ENCODE results near the gene RPL13. TPM values are rescaled to one million over a fixed set of nuclear protein-coding genes. Genes with fewer than 3 reads are reported as not detected.

The RPL13 gene
- 1,000 to 10,000 TPM; 4,192 to 4,476 TPM for total RNA-seq
- total RNA-seq: 2,012 to 2,363 reads per million in 2 donors

GRCh38 chr16:89560378-89561141 is at the start of gene RPL13:
Gene RPL13, plus strand, starts transcription at chr16:89560682. Its CDS starts 278 bp downstream, at chr16:89560960.
- DNase-seq (peak; percentile 85 to 87 (median 86)), ATAC-seq (peak; percentile 92)
- Mint-ChIP-seq H3K36me3 (ENCODE audit: low read depth) (peaks cover 6% of the 10 kb centered on the region), H3K27me3 (no peaks in the 10 kb centered on the region), H3K27ac (peak within 1 kb of the TSS; percentile 97), H3K4me3 (peak within 1 kb of the TSS; percentile 90), H3K4me1 (peaks cover 36% of the 10 kb centered on the region)
- no peaks in the 10 kb centered on the region for H3K9me3 ChIP-seq (ENCODE audit: control insufficient read depth, low read length, poor library complexity, severe bottlenecking)

- H3K36me3 Mint-ChIP-seq (ENCODE audit: low read depth): peaks cover 4% of the 10 kb centered on the region
- ATAC-seq (no peak), DNase-seq (no peak)
- no peak overlapping the region for H3K27ac Mint-ChIP-seq
- H3K4me1 Mint-ChIP-seq: peaks cover 14% of the 10 kb centered on the region
- no peaks in the 10 kb centered on the region for H3K9me3 ChIP-seq (ENCODE audit: control insufficient read depth, low read length, poor library complexity, severe bottlenecking)
- H3K4me3 Mint-ChIP-seq: no peak overlapping the region
- H3K27me3 Mint-ChIP-seq: no peaks in the 10 kb centered on the region
Observed at GRCh38 chr16:89511374-89511773, 49.1 kb upstream of the RPL13 start.

GRCh38 chr16:89512453-89512852 is 48.0 kb upstream of the RPL13 start:
- Mint-ChIP-seq H3K4me1 (peaks cover 10% of the 10 kb centered on the region), H3K4me3 (no peak overlapping the region), H3K27ac (no peak overlapping the region), H3K27me3 (no peaks in the 10 kb centered on the region), H3K36me3 (ENCODE audit: low read depth) (peaks cover 6% of the 10 kb centered on the region)
- ATAC-seq (no peak), DNase-seq (no peak)
- no peaks in the 10 kb centered on the region for H3K9me3 ChIP-seq (ENCODE audit: control insufficient read depth, low read length, poor library complexity, severe bottlenecking)

GRCh38 chr16:89517128-89517527 is 43.4 kb upstream of the RPL13 start:
- H3K27me3 Mint-ChIP-seq: no peaks in the 10 kb centered on the region
- H3K36me3 Mint-ChIP-seq (ENCODE audit: low read depth): peaks cover 12% of the 10 kb centered on the region
- no peak overlapping the region for H3K4me3 Mint-ChIP-seq
- ATAC-seq: no peak
- no peak for DNase-seq
- H3K9me3 ChIP-seq (ENCODE audit: control insufficient read depth, low read length, poor library complexity, severe bottlenecking): no peaks in the 10 kb centered on the region
- H3K4me1 Mint-ChIP-seq: peaks cover 13% of the 10 kb centered on the region
- no peak overlapping the region for H3K27ac Mint-ChIP-seq

- H3K4me3 Mint-ChIP-seq: no peak overlapping the region
- ATAC-seq (no peak), DNase-seq (no peak)
- no peaks in the 10 kb centered on the region for H3K27me3 Mint-ChIP-seq
- no peaks in the 10 kb centered on the region for H3K9me3 ChIP-seq (ENCODE audit: control insufficient read depth, low read length, poor library complexity, severe bottlenecking)
- H3K4me1 Mint-ChIP-seq: peaks cover 15% of the 10 kb centered on the region
- H3K27ac Mint-ChIP-seq: no peak overlapping the region
- peaks cover 8% of the 10 kb centered on the region for H3K36me3 Mint-ChIP-seq (ENCODE audit: low read depth)
Observed at GRCh38 chr16:89519881-89520280, 40.6 kb upstream of the RPL13 start.

GRCh38 chr16:89522287-89522686 is 38.2 kb upstream of the RPL13 start:
- H3K27me3 Mint-ChIP-seq: no peaks in the 10 kb centered on the region
- H3K4me1 Mint-ChIP-seq: peaks cover 12% of the 10 kb centered on the region
- ATAC-seq (no peak), DNase-seq (no peak)
- no peaks in the 10 kb centered on the region for H3K9me3 ChIP-seq (ENCODE audit: control insufficient read depth, low read length, poor library complexity, severe bottlenecking)
- H3K36me3 Mint-ChIP-seq (ENCODE audit: low read depth): peaks cover 6% of the 10 kb centered on the region
- no peak overlapping the region for H3K27ac Mint-ChIP-seq
- no peak overlapping the region for H3K4me3 Mint-ChIP-seq

- ATAC-seq (no peak), DNase-seq (no peak)
- H3K27ac Mint-ChIP-seq: no peak overlapping the region
- H3K36me3 Mint-ChIP-seq (ENCODE audit: low read depth): peaks cover 4% of the 10 kb centered on the region
- H3K4me3 Mint-ChIP-seq: no peak overlapping the region
- H3K9me3 ChIP-seq (ENCODE audit: control insufficient read depth, low read length, poor library complexity, severe bottlenecking): no peaks in the 10 kb centered on the region
- H3K27me3 Mint-ChIP-seq: no peaks in the 10 kb centered on the region
- H3K4me1 Mint-ChIP-seq: peaks cover 10% of the 10 kb centered on the region
Observed at GRCh38 chr16:89523680-89524344, 36.7 kb upstream of the RPL13 start.

GRCh38 chr16:89525146-89525913 is 35.2 kb upstream of the RPL13 start:
- Mint-ChIP-seq H3K4me3 (no peak overlapping the region), H3K36me3 (ENCODE audit: low read depth) (peaks cover 2% of the 10 kb centered on the region), H3K27ac (peak overlapping the region; percentile 6), H3K27me3 (no peaks in the 10 kb centered on the region), H3K4me1 (peaks cover 5% of the 10 kb centered on the region)
- no peak for ATAC-seq
- DNase-seq: no peak
- no peaks in the 10 kb centered on the region for H3K9me3 ChIP-seq (ENCODE audit: control insufficient read depth, low read length, poor library complexity, severe bottlenecking)

GRCh38 chr16:89529097-89529496 is 31.4 kb upstream of the RPL13 start:
- H3K9me3 ChIP-seq (ENCODE audit: control insufficient read depth, low read length, poor library complexity, severe bottlenecking): no peaks in the 10 kb centered on the region
- no peak overlapping the region for H3K4me3 Mint-ChIP-seq
- DNase-seq (no peak), ATAC-seq (no peak)
- H3K36me3 Mint-ChIP-seq (ENCODE audit: low read depth): peaks cover 4% of the 10 kb centered on the region
- H3K27ac Mint-ChIP-seq: no peak overlapping the region
- H3K27me3 Mint-ChIP-seq: no peaks in the 10 kb centered on the region
- peaks cover 5% of the 10 kb centered on the region for H3K4me1 Mint-ChIP-seq

- ATAC-seq: no peak
- Mint-ChIP-seq H3K4me3 (no peak overlapping the region), H3K27me3 (no peaks in the 10 kb centered on the region), H3K27ac (no peak overlapping the region), H3K4me1 (peaks cover 15% of the 10 kb centered on the region), H3K36me3 (ENCODE audit: low read depth) (peaks cover 4% of the 10 kb centered on the region)
- no peaks in the 10 kb centered on the region for H3K9me3 ChIP-seq (ENCODE audit: control insufficient read depth, low read length, poor library complexity, severe bottlenecking)
- DNase-seq: no peak
Observed at GRCh38 chr16:89530401-89531381, 29.8 kb upstream of the RPL13 start.

GRCh38 chr16:89531821-89532526 is 28.5 kb upstream of the RPL13 start:
- Mint-ChIP-seq H3K27me3 (no peaks in the 10 kb centered on the region), H3K4me1 (peaks cover 15% of the 10 kb centered on the region), H3K4me3 (no peak overlapping the region), H3K27ac (peak overlapping the region; percentile 29), H3K36me3 (ENCODE audit: low read depth) (peaks cover 4% of the 10 kb centered on the region)
- H3K9me3 ChIP-seq (ENCODE audit: control insufficient read depth, low read length, poor library complexity, severe bottlenecking): no peaks in the 10 kb centered on the region
- ATAC-seq (no peak), DNase-seq (no peak)

- Mint-ChIP-seq H3K27ac (peak overlapping the region; percentile 88), H3K36me3 (ENCODE audit: low read depth) (peaks cover 4% of the 10 kb centered on the region), H3K4me1 (peaks cover 15% of the 10 kb centered on the region), H3K27me3 (no peaks in the 10 kb centered on the region), H3K4me3 (peak overlapping the region; percentile 77)
- no peaks in the 10 kb centered on the region for H3K9me3 ChIP-seq (ENCODE audit: control insufficient read depth, low read length, poor library complexity, severe bottlenecking)
- peak; percentile 92 for ATAC-seq
- no peak for DNase-seq
Observed at GRCh38 chr16:89534252-89534756, 26.2 kb upstream of the RPL13 start.

Measured in T-helper 17 cell (primary cell).